GM23248 (cell line): ENCODE data around the gene UXT.

ENCODE experiments used
- EZH2 ChIP-seq: fragments of 200-600 bp; sonication (generic); IDR thresholded peaks from 2 replicates; pipeline ENCODE4 v1.6.1; 2018; ENCODE audit warnings: antibody characterized with exemption, mild to moderate bottlenecking; ENCODE audit not compliant: insufficient read depth, poor library complexity, severe bottlenecking
- EZH2phosphoT487 ChIP-seq: fragments of 200-600 bp; sonication (generic); IDR thresholded peaks from 2 replicates; pipeline ENCODE4 v1.6.1; 2018; ENCODE audit warnings: antibody characterized with exemption, moderate library complexity, mild to moderate bottlenecking, low read depth; ENCODE audit not compliant: insufficient read depth

DNA sequence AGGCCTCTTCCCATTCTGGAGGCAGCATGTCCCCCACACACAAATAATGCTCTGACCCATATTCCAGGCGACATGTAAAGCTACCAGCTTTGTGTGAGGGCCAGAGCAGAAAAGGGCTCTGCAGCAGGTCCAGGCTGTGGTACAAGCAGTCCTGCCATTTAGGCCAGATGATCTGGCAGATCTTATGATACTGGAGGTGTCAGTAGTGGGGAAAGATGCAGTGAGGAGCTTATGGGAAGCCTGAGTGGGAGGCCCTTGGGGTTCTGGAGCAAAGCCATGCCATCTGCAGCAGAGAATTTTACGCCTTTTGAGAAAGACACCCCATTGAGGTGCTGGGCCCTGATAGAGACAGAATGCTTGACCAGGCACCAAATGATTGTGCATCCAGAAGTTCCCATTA lies 47.1 kb downstream of the UXT start:
- no peak for TF ChIP-seq EZH2
- no peak for TF ChIP-seq EZH2phosphoT487
